Activated B cell treated with CpG ODN at 0.5 μM for 24 hours (primary cell): Measurements from ENCODE around the gene CROCC2. TPM values are rescaled to one million over a fixed set of nuclear protein-coding genes. Genes with fewer than 3 reads are reported as not detected.

ENCODE experiments used
- ATAC-seq: fragments of 200-7000 bp; cut with Tn5 transposase; one replicate; pipeline ENCODE4 v1.10.0; 2021; ENCODE audit warnings: low read depth, mild to moderate bottlenecking, moderate library complexity
- CTCF ChIA-PET: fragments of 350-600 bp; sonication (Branson Sonifier 250); formaldehyde crosslinking; loops from one replicate; lab custom pipeline; 2021; ENCODE audit warnings: antibody characterized with exemption; lab: Charles Lee
- POLR2A ChIA-PET: fragments of 350-600 bp; sonication (Branson Sonifier 250); formaldehyde crosslinking; loops from one replicate; lab custom pipeline; 2021; ENCODE audit warnings: antibody characterized with exemption; lab: Charles Lee
- DNase-seq: peaks from one replicate; pipeline ENCODE4 v3.0.0; 2022
- H3K27ac Mint-ChIP-seq: one replicate; pipeline ENCODE4 v1.8.0; 2020; ENCODE audit warnings: mixed read lengths
- H3K27me3 Mint-ChIP-seq: one replicate; pipeline ENCODE4 v1.8.0; 2021; ENCODE audit warnings: mixed read lengths
- H3K36me3 Mint-ChIP-seq: one replicate; pipeline ENCODE4 v1.8.0; 2021; ENCODE audit warnings: low read depth, mixed read lengths
- H3K4me1 Mint-ChIP-seq: one replicate; pipeline ENCODE4 v1.8.0; 2021; ENCODE audit warnings: mixed read lengths
- H3K4me3 Mint-ChIP-seq: one replicate; pipeline ENCODE4 v1.8.0; 2020; ENCODE audit warnings: mild to moderate bottlenecking, mixed read lengths
- H3K9me3 Mint-ChIP-seq: one replicate; pipeline ENCODE4 v1.8.0; 2020; ENCODE audit warnings: mixed read lengths
- CTCF ChIP-seq: fragments of 200-600 bp; IDR thresholded peaks from one replicate; pipeline ENCODE4 v1.8.0; 2022; ENCODE audit warnings: antibody characterized with exemption, mild to moderate bottlenecking
- intact Hi-C: fragments of 100-400 bp; cut with micrococcal nuclease; formaldehyde crosslinking; loops from one replicate; pipeline ENCODE4 v1.15.1; 2024
- total RNA-seq: library from RNA; stranded (reverse); gene quantifications from 2 replicates; pipeline ENCODE4 v1.2.3, GENCODE V29; 2022

The CROCC2 gene
- total RNA-seq, 1 donor from 2014 or later, result not detected

- ChIA-PET POLR2A (no interaction called here), CTCF (no interaction called here)
- peak; percentile 12 for DNase-seq
- Mint-ChIP-seq H3K27ac (no peak overlapping the region), H3K27me3 (peaks cover 6% of the 10 kb centered on the region), H3K9me3 (peaks cover 3% of the 10 kb centered on the region), H3K36me3 (no peaks in the 10 kb centered on the region), H3K4me3 (no peak overlapping the region), H3K4me1 (no peaks in the 10 kb centered on the region)
- TF ChIP-seq CTCF, result no peak
- intact Hi-C loops, result no loop called here
- ATAC-seq, result no peak
Observed at GRCh38 chr2:240926516-240927389, 20.6 kb downstream of the CROCC2 start.

- Mint-ChIP-seq H3K36me3 (no peaks in the 10 kb centered on the region), H3K27me3 (peaks cover 6% of the 10 kb centered on the region), H3K27ac (no peak overlapping the region), H3K4me3 (no peak overlapping the region), H3K9me3 (peaks cover 3% of the 10 kb centered on the region), H3K4me1 (no peaks in the 10 kb centered on the region)
- ChIA-PET POLR2A (no interaction called here), CTCF (no interaction called here)
- DNase-seq (no peak), ATAC-seq (no peak)
- no peak for TF ChIP-seq CTCF
- intact Hi-C loops, result no loop called here
Observed at GRCh38 chr2:240927390-240927781, 21.2 kb downstream of the CROCC2 start.

GRCh38 chr2:240928476-240929363 is 22.6 kb downstream of the CROCC2 start:
- no peak for ATAC-seq
- POLR2A ChIA-PET, result no interaction called here
- peaks cover 3% of the 10 kb centered on the region for H3K9me3 Mint-ChIP-seq

GRCh38 chr2:240929364-240930095 is 23.4 kb downstream of the CROCC2 start:
- ChIA-PET CTCF (no interaction called here), POLR2A (no interaction called here)
- Mint-ChIP-seq H3K27me3 (peaks cover 6% of the 10 kb centered on the region), H3K36me3 (no peaks in the 10 kb centered on the region), H3K9me3 (peaks cover 3% of the 10 kb centered on the region), H3K27ac (no peak overlapping the region), H3K4me3 (no peak overlapping the region), H3K4me1 (no peaks in the 10 kb centered on the region)
- ATAC-seq (no peak), DNase-seq (no peak)
- intact Hi-C loops, result no loop called here
- no peak for TF ChIP-seq CTCF

More at GRCh38 chr2:240928476-240929363, 22.6 kb downstream of the CROCC2 start:
- no peak for TF ChIP-seq CTCF
- Mint-ChIP-seq H3K27me3 (peaks cover 6% of the 10 kb centered on the region), H3K4me1 (no peaks in the 10 kb centered on the region), H3K36me3 (no peaks in the 10 kb centered on the region), H3K27ac (no peak overlapping the region), H3K4me3 (no peak overlapping the region)
- intact Hi-C loops, result no loop called here
- DNase-seq, result no peak
- CTCF ChIA-PET, result no interaction called here
